Neutrophil (primary cell): ENCODE data around the gene POLR3GL.
"Not testable (repeated sequence)": the region's sequence is repeated elsewhere in the genome, so short reads cannot be mapped to it uniquely, and the experiment has no call there.

Source experiments
- H3K27ac ChIP-seq: fragments of 200-600 bp; sonication (generic); 2 replicates; pipeline ENCODE4 v1.5.1; 2016; ENCODE audit warnings: mild to moderate bottlenecking, moderate library complexity
- H3K27me3 ChIP-seq: fragments of 200-600 bp; sonication (generic); 2 replicates; pipeline ENCODE4 v1.6.0; 2016; ENCODE audit warnings: mild to moderate bottlenecking
- H3K36me3 ChIP-seq: fragments of 200-600 bp; sonication (generic); 2 replicates; pipeline ENCODE4 v1.5.1; 2017
- H3K4me1 ChIP-seq, 2 experiments: fragments of 200-600 bp in 1 of 2; sonication (generic) in 1 of 2; 1 replicate in 1 of 2; 2 replicates in 1 of 2; pipeline versions ENCODE4 v1.5.1 to v1.6.1; 2013 to 2016; ENCODE audit warnings: low read depth in 1 of 2, low read length in 1 of 2, mild to moderate bottlenecking in 1 of 2, moderate library complexity in 1 of 2; ENCODE audit not compliant: control insufficient read depth in 1 of 2, insufficient read depth in 1 of 2
- H3K4me3 ChIP-seq, 2 experiments: fragments of 200-600 bp in 1 of 2; sonication (generic) in 1 of 2; 1 replicate in 1 of 2; 2 replicates in 1 of 2; pipeline ENCODE4 v1.5.1; 2013 to 2016; ENCODE audit warnings: low read depth in 1 of 2, low read length in 1 of 2, mild to moderate bottlenecking in 1 of 2, moderate library complexity in 1 of 2
- H3K9me3 ChIP-seq: fragments of 200-600 bp; sonication (generic); 2 replicates; pipeline ENCODE4 v1.5.1; 2016
- CTCF ChIP-seq: fragments of 200-600 bp; sonication (generic); IDR thresholded peaks from 2 replicates; pipeline ENCODE4 v1.5.1; 2016; ENCODE audit warnings: antibody characterized with exemption

The POLR3GL gene

DNA sequence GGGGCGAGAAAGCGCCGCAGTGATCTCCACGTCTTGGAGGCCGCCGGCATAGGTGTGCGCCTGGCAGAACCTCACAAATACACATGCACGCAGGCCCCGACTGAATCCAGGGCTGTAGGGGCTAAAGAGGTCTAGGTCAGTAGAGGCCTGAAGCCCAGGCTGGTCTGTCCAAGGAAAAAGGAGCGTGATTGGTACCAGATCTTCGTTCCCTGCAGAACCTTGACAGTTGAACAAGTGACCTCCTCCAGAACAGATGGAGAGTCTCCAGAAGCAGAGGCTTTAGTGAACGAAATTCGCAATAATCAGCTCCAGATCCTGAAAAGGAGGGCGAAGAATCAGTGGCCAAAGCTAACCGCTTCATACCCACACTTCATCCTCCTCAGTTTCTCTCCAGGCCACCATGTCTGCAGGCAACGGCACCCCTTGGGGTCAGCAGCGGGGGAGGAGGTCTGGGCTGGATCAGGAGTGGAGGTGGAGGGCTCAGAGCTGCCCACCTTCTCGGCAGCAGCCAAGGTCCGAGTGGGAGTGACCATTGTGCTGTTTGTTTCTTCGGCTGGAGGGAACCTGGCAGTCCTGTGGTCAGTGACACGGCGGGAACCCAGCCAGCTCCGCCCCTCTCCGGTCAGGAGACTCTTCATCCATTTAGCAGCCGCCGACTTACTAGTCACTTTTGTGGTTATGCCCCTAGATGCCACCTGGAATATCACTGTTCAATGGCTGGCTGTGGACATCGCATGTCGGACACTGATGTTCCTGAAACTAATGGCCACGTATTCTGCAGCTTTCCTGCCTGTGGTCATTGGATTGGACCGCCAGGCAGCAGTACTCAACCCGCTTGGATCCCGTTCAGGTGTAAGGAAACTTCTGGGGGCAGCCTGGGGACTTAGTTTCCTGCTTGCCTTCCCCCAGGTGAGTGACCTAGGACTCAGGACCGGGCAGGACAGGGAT lies 45.2 kb upstream of the POLR3GL start:
- H3K27ac ChIP-seq: peak overlapping the region; percentile 97
- TF ChIP-seq CTCF: peak; percentile 30
- peaks cover 47 to 53% of the 10 kb centered on the region in 2 experiments for H3K4me1 ChIP-seq
- no peaks in the 10 kb centered on the region for H3K27me3 ChIP-seq
- peaks cover 17% of the 10 kb centered on the region for H3K36me3 ChIP-seq
- no peaks in the 10 kb centered on the region for H3K9me3 ChIP-seq
- H3K4me3 ChIP-seq: peak overlapping the region; percentile 86 to 92

- not testable (repeated sequence) for H3K9me3 ChIP-seq, H3K27me3 ChIP-seq, H3K27ac ChIP-seq, H3K4me3 ChIP-seq
- H3K36me3 ChIP-seq: peaks cover 10% of the 10 kb centered on the region
- peaks cover 47 to 53% of the 10 kb centered on the region in 2 experiments for H3K4me1 ChIP-seq
Observed at GRCh38 chr1:145920297-145920696, 44.2 kb upstream of the POLR3GL start.

GRCh38 chr1:145922266-145922665 lies 42.2 kb upstream of the POLR3GL start:
- no peaks in the 10 kb centered on the region for H3K9me3 ChIP-seq
- H3K27me3 ChIP-seq: no peaks in the 10 kb centered on the region
- TF ChIP-seq CTCF: no peak
- H3K4me1 ChIP-seq: peaks cover 60 to 66% of the 10 kb centered on the region in 2 experiments
- peak overlapping the region; percentile 67 for H3K27ac ChIP-seq
- H3K36me3 ChIP-seq: peaks cover 13% of the 10 kb centered on the region
- H3K4me3 ChIP-seq: no peak overlapping the region

DNA sequence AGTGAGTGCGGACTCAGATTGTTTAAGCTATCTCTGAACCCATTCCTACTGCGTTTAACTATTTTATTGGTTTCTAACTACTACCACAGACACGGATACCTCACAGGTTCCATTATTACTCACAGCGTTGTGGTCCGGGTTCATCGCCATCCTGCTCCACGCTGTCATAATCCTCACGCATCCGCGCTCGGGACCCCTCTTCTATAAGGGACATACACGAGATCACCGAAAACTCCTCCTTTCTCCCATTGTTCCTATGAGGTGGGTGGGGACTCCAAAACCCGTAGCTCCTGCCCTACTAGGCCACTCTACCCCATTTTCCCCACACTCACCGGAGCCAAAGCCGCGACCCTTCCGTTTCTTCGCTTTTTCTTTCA lies 37.8 kb upstream of the POLR3GL start:
- Histone ChIP-seq H3K4me1 (peaks cover 40 to 42% of the 10 kb centered on the region in 2 experiments), H3K9me3 (no peaks in the 10 kb centered on the region), H3K4me3 (peak overlapping the region; percentile 67 to 95), H3K27ac (peak overlapping the region; percentile 95), H3K36me3 (peaks cover 13% of the 10 kb centered on the region), H3K27me3 (no peaks in the 10 kb centered on the region)
- TF ChIP-seq CTCF: no peak

DNA sequence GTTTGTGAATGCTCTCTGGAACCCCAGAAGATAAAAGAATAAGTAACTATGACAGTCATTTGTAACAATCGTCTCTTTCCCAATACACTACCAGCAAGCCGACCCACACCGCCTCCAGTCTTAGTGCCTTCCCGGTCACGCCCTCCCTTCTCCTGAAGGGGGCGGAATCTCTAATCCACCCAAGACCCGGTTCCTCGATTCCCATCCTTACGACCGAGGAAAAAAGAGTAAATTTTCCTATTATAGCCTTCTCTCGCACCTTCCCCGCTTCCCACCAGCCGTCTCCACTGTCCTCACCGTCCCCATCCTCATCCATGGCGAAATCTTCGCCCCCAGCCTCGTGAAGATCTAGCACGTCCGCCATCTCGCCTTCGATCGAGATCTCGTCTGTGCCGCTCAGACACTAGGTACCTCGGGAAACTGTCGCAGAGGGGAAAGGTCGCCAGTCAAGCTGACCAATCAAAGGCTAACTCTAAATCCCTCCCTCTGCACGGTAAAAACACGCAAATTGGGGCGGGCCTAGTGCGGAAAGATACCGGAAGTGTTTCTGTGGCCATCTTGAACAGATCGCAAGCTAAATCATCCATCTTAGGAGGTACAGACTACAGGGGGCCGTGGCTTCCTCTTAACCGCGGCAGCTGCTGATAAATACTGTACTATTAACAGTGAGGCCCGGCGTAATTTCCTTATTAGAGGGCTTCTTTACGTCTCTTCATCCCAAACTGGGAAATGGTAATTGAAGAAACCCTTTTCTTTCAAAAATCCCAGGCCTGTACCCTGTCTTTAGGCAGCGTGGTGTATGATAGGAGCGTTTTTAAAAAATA lies 37.2 kb upstream of the POLR3GL start, which contains the start of gene RBM8A:
Gene RBM8A, minus strand, starts transcription at position 422 of the 824 bp plus-strand sequence. Its CDS starts 58 bp downstream, at position 364.
- Histone ChIP-seq H3K4me3 (peak within 1 kb of the TSS; percentile 67 to 95), H3K36me3 (peaks cover 13% of the 10 kb centered on the region)
- peak; percentile 62 for TF ChIP-seq CTCF

More for the DNA sequence above, 37.2 kb upstream of the POLR3GL start, which contains the start of gene RBM8A:
- Histone ChIP-seq H3K4me1 (peaks cover 37 to 38% of the 10 kb centered on the region in 2 experiments), H3K27ac (peak within 1 kb of the TSS; percentile 95), H3K9me3 (no peaks in the 10 kb centered on the region), H3K27me3 (no peaks in the 10 kb centered on the region)
